Muscle of leg (tissue), 11 donors: ENCODE data around the gene MAPKAPK2. TPM values are rescaled to one million over a fixed set of nuclear protein-coding genes. Genes with fewer than 3 reads are reported as not detected.

Experiments used
- DNase-seq: peaks from one replicate; pipeline ENCODE4 v3.0.0; 2013
- H3K27ac ChIP-seq: one replicate; pipeline ENCODE4 v1.5.1; 2013; ENCODE audit warnings: mild to moderate bottlenecking, low read length, control low read depth
- H3K27me3 ChIP-seq: one replicate; pipeline ENCODE4 v1.6.1; 2013; ENCODE audit warnings: low read length; ENCODE audit not compliant: control insufficient read depth, insufficient read depth
- H3K36me3 ChIP-seq: one replicate; pipeline ENCODE4 v1.6.1; 2013; ENCODE audit warnings: low read length; ENCODE audit not compliant: control insufficient read depth, insufficient read depth
- H3K4me1 ChIP-seq: one replicate; pipeline ENCODE4 v1.6.1; 2013; ENCODE audit warnings: low read length; ENCODE audit not compliant: control insufficient read depth, insufficient read depth
- H3K4me3 ChIP-seq: one replicate; pipeline ENCODE4 v1.5.1; 2013; ENCODE audit warnings: low read length, control low read depth
- H3K9me3 ChIP-seq: replicated peaks from 2 replicates; pipeline ENCODE4 v1.6.1; 2013; ENCODE audit warnings: low read depth, low read length; ENCODE audit not compliant: control insufficient read depth
- WGBS: methylation state at CpG from one replicate; pipeline ENCODE4 v1.1.5; 2013; ENCODE audit warnings: missing lambda C conversion rate; ENCODE audit not compliant: insufficient coverage; 5-methylcytosine and 5-hydroxymethylcytosine counted together
- polyA plus RNA-seq, 8 donors: library from polyadenylated mRNA; unstranded; fragments of 120-200 nt; gene quantifications; one replicate each; pipeline versions ENCODE4 v1.2.1 to v1.2.3, GENCODE V29; 2013; ENCODE audit warnings: inconsistent platforms in 1 of 8, low replicate concordance in 1 of 8; ENCODE audit not compliant: insufficient read length in 8 of 8, insufficient read depth in 1 of 8
- total RNA-seq: library from RNA; stranded (reverse); fragments of 120-200 nt; gene quantifications from one replicate; pipeline ENCODE4 v1.2.4, GENCODE V29; 2013

MAPKAPK2 gene
- total and polyA plus RNA-seq, 9 donors: 39.7 to 76.6 (median 70.0) TPM

GRCh38 chr1:206658264-206658980 is 26.3 kb upstream of the MAPKAPK2 start:
- Histone ChIP-seq H3K4me1 (peaks cover 63% of the 10 kb centered on the region), H3K27me3 (peaks cover under 1% of the 10 kb centered on the region), H3K36me3 (no peaks in the 10 kb centered on the region), H3K4me3 (no peak overlapping the region), H3K9me3 (no peaks in the 10 kb centered on the region), H3K27ac (peak overlapping the region; percentile 90)
- 26% methylated on average over 10 of the region's 22 CpGs for WGBS
- peak; percentile 80 for DNase-seq

GRCh38 chr1:206658981-206659273 is 25.8 kb upstream of the MAPKAPK2 start:
- H3K27ac ChIP-seq: peak overlapping the region; percentile 90
- no peak for DNase-seq
- H3K4me1 ChIP-seq: peaks cover 68% of the 10 kb centered on the region
- H3K9me3 ChIP-seq: no peaks in the 10 kb centered on the region
- H3K4me3 ChIP-seq: no peak overlapping the region
- H3K36me3 ChIP-seq: no peaks in the 10 kb centered on the region
- peaks cover 6% of the 10 kb centered on the region for H3K27me3 ChIP-seq
- WGBS: 54% methylated on average over 3 of the region's 7 CpGs

GRCh38 chr1:206660136-206660535 is 24.6 kb upstream of the MAPKAPK2 start:
- DNase-seq: no peak
- H3K36me3 ChIP-seq: no peaks in the 10 kb centered on the region
- peaks cover 6% of the 10 kb centered on the region for H3K27me3 ChIP-seq
- peak overlapping the region; percentile 31 for H3K27ac ChIP-seq
- H3K9me3 ChIP-seq: no peaks in the 10 kb centered on the region
- 75% methylated on average over 2 of the region's 4 CpGs for WGBS
- H3K4me3 ChIP-seq: no peak overlapping the region
- H3K4me1 ChIP-seq: peaks cover 72% of the 10 kb centered on the region

GRCh38 chr1:206661161-206661820 is 23.4 kb upstream of the MAPKAPK2 start:
- no peak for DNase-seq
- Histone ChIP-seq H3K27ac (no peak overlapping the region), H3K27me3 (peaks cover 6% of the 10 kb centered on the region), H3K4me3 (no peak overlapping the region), H3K9me3 (no peaks in the 10 kb centered on the region), H3K4me1 (peaks cover 63% of the 10 kb centered on the region), H3K36me3 (no peaks in the 10 kb centered on the region)
- WGBS: 81% methylated on average over 8 of the region's 11 CpGs

GRCh38 chr1:206662396-206663092 is 22.2 kb upstream of the MAPKAPK2 start:
- H3K27ac ChIP-seq: no peak overlapping the region
- WGBS: 21% methylated on average over 1 of the region's 3 CpGs

GRCh38 chr1:206663362-206663761 is 21.3 kb upstream of the MAPKAPK2 start:
- H3K9me3 ChIP-seq: no peaks in the 10 kb centered on the region
- WGBS: 26% methylated on average over 3 of the region's 5 CpGs
- no peaks in the 10 kb centered on the region for H3K36me3 ChIP-seq
- peak overlapping the region; percentile 72 for H3K27ac ChIP-seq
- no peak overlapping the region for H3K4me3 ChIP-seq
- peaks cover 43% of the 10 kb centered on the region for H3K4me1 ChIP-seq
- peaks cover 6% of the 10 kb centered on the region for H3K27me3 ChIP-seq
- no peak for DNase-seq

More at GRCh38 chr1:206662396-206663092, 22.2 kb upstream of the MAPKAPK2 start:
- H3K4me1 ChIP-seq: peaks cover 51% of the 10 kb centered on the region
- no peaks in the 10 kb centered on the region for H3K36me3 ChIP-seq
- H3K27me3 ChIP-seq: peaks cover 6% of the 10 kb centered on the region
- no peak for DNase-seq
- no peak overlapping the region for H3K4me3 ChIP-seq
- no peaks in the 10 kb centered on the region for H3K9me3 ChIP-seq

- no peaks in the 10 kb centered on the region for H3K36me3 ChIP-seq
- DNase-seq: peak; percentile 77
- peak overlapping the region; percentile 72 for H3K27ac ChIP-seq
- no peaks in the 10 kb centered on the region for H3K9me3 ChIP-seq
- H3K4me3 ChIP-seq: no peak overlapping the region
- H3K27me3 ChIP-seq: peaks cover 6% of the 10 kb centered on the region
- 2% methylated on average over 11 of the region's 20 CpGs for WGBS
- H3K4me1 ChIP-seq: peaks cover 36% of the 10 kb centered on the region
These were observed 20.7 kb upstream of the MAPKAPK2 start for GRCh38 chr1:206663832-206664652.

GRCh38 chr1:206664740-206665139 is 20.0 kb upstream of the MAPKAPK2 start:
- no peak overlapping the region for H3K27ac ChIP-seq
- peaks cover 6% of the 10 kb centered on the region for H3K27me3 ChIP-seq
- DNase-seq: no peak
- no peaks in the 10 kb centered on the region for H3K36me3 ChIP-seq
- peaks cover 29% of the 10 kb centered on the region for H3K4me1 ChIP-seq
- no peak overlapping the region for H3K4me3 ChIP-seq
- no peaks in the 10 kb centered on the region for H3K9me3 ChIP-seq
- no CpG with 5 or more reads among the region's 6 CpGs for WGBS

GRCh38 chr1:206666031-206666561 is 18.6 kb upstream of the MAPKAPK2 start:
- DNase-seq: no peak
- peaks cover 6% of the 10 kb centered on the region for H3K27me3 ChIP-seq
- H3K4me3 ChIP-seq: no peak overlapping the region
- no peaks in the 10 kb centered on the region for H3K36me3 ChIP-seq
- peaks cover 21% of the 10 kb centered on the region for H3K4me1 ChIP-seq
- no peaks in the 10 kb centered on the region for H3K9me3 ChIP-seq
- H3K27ac ChIP-seq: no peak overlapping the region
- WGBS: 86% methylated on average over 2 of the region's 3 CpGs
